ENCODE measurements around the gene DNAH7.

DNA sequence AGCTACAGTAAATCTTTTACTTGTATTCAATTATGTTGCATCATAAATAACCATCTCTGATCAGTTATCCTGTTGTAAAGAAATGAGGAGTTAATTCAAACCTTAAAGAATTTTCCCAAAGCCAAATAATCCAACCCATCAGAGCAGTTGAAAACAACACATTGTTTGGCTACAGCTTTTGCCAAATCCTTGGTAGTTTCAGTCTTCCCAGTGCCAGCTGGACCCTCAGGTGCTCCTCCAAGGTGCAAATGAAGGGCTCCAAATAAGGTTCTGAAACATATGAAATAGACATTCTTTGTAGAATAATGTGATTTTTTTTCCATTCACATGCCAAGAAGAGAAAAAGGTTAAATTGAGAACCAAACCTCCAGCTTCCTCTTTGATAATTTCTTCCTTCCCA, 158.7 kb downstream of the DNAH7 start:
- TF ChIP-seq, protein P1, sequence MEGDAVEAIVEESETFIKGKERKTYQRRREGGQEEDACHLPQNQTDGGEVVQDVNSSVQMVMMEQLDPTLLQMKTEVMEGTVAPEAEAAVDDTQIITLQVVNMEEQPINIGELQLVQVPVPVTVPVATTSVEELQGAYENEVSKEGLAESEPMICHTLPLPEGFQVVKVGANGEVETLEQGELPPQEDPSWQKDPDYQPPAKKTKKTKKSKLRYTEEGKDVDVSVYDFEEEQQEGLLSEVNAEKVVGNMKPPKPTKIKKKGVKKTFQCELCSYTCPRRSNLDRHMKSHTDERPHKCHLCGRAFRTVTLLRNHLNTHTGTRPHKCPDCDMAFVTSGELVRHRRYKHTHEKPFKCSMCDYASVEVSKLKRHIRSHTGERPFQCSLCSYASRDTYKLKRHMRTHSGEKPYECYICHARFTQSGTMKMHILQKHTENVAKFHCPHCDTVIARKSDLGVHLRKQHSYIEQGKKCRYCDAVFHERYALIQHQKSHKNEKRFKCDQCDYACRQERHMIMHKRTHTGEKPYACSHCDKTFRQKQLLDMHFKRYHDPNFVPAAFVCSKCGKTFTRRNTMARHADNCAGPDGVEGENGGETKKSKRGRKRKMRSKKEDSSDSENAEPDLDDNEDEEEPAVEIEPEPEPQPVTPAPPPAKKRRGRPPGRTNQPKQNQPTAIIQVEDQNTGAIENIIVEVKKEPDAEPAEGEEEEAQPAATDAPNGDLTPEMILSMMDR (IDR thresholded peaks at IDR 0.05): no peak
- TF ChIP-seq POLR2A (IDR thresholded peaks at IDR 0.05): no peak
